Activated B cell treated with CpG ODN at 0.5 μM for 24 hours (primary cell): ENCODE measurements around the gene SCARB1. TPM values are rescaled to one million over a fixed set of nuclear protein-coding genes. Genes with fewer than 3 reads are reported as not detected.

Experiments used
- ATAC-seq: fragments of 200-7000 bp; cut with Tn5 transposase; one replicate; pipeline ENCODE4 v1.10.0; 2021; ENCODE audit warnings: low read depth, mild to moderate bottlenecking, moderate library complexity
- CTCF ChIA-PET: fragments of 350-600 bp; sonication (Branson Sonifier 250); formaldehyde crosslinking; loops from one replicate; lab custom pipeline; 2021; ENCODE audit warnings: antibody characterized with exemption; lab: Charles Lee
- POLR2A ChIA-PET: fragments of 350-600 bp; sonication (Branson Sonifier 250); formaldehyde crosslinking; loops from one replicate; lab custom pipeline; 2021; ENCODE audit warnings: antibody characterized with exemption; lab: Charles Lee
- DNase-seq: peaks from one replicate; pipeline ENCODE4 v3.0.0; 2022
- H3K27ac Mint-ChIP-seq: one replicate; pipeline ENCODE4 v1.8.0; 2020; ENCODE audit warnings: mixed read lengths
- H3K27me3 Mint-ChIP-seq: one replicate; pipeline ENCODE4 v1.8.0; 2021; ENCODE audit warnings: mixed read lengths
- H3K36me3 Mint-ChIP-seq: one replicate; pipeline ENCODE4 v1.8.0; 2021; ENCODE audit warnings: low read depth, mixed read lengths
- H3K4me1 Mint-ChIP-seq: one replicate; pipeline ENCODE4 v1.8.0; 2021; ENCODE audit warnings: mixed read lengths
- H3K4me3 Mint-ChIP-seq: one replicate; pipeline ENCODE4 v1.8.0; 2020; ENCODE audit warnings: mild to moderate bottlenecking, mixed read lengths
- H3K9me3 Mint-ChIP-seq: one replicate; pipeline ENCODE4 v1.8.0; 2020; ENCODE audit warnings: mixed read lengths
- CTCF ChIP-seq: fragments of 200-600 bp; IDR thresholded peaks from one replicate; pipeline ENCODE4 v1.8.0; 2022; ENCODE audit warnings: antibody characterized with exemption, mild to moderate bottlenecking
- intact Hi-C: fragments of 100-400 bp; cut with micrococcal nuclease; formaldehyde crosslinking; loops from one replicate; pipeline ENCODE4 v1.15.1; 2024
- total RNA-seq: library from RNA; stranded (reverse); gene quantifications from 2 replicates; pipeline ENCODE4 v1.2.3, GENCODE V29; 2022

The SCARB1 gene
- total RNA-seq, 1 donor from 2014 or later, result 39.3 TPM

DNA sequence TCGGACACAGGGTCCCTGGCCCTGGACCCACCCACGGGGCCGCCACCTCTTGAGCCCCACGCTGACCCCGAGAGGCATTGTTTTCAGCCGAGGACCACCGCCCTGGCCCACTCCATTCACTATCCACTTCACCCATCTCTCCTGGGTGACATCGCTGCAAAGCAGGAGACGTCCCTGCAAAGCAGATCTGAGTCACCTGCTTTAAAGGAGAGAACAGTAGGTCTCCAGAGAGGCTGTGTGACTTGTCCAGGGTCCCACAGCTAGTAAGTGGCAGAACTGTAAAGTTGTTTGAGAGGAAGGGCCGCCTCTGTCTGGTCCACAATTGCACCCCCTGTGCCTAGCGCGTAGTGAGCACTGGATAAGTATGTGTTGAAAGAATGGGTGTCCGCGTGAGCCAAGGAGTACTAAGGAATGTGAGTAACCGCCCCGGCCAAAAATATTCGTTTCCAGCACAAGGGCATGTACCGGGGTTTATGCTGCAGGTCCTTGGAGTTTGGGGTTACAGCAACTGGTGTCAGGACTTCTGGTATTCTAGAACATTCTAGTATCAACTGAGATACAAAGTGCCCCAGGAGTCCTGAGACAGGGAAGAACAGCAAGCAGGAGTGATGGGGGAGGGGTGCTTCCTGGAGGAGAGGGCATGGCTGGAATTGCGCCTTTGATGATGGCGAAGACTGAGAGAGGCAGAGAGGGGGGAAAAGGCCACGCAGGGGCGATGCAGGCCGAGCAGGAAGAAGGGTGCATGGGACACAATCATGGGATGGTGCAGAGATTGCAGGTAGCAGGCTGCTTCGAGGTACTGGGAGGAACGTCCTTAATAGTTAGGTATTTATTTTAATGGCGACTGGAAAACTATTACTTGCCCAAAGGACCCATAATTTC, 91.1 kb downstream of the SCARB1 start:
- ATAC-seq (no peak), DNase-seq (no peak)
- CTCF ChIA-PET, result interaction anchor here (0.9 to 3.3 kb wide), 9 partner anchors 17 to 740 kb away, joined by 3 to 28 read pairs (median 3); no protein-coding TSS in a partner anchor
- Mint-ChIP-seq H3K4me3 (no peak overlapping the region), H3K27ac (peak overlapping the region; percentile 27), H3K4me1 (peaks cover 38% of the 10 kb centered on the region), H3K36me3 (no peaks in the 10 kb centered on the region), H3K27me3 (peaks cover 7% of the 10 kb centered on the region), H3K9me3 (no peaks in the 10 kb centered on the region)
- POLR2A ChIA-PET, result interaction anchor here (0.7 to 2.3 kb wide), 2 partner anchors 142 to 316 kb away, joined by 3 to 17 read pairs; partner anchors contain the start of gene UBC
- intact Hi-C loops, result loop anchor here (1.0 to 10.0 kb wide), 4 partner anchors 305 to 1140 kb away; partner anchors contain the start of genes EIF2B1 and GTF2H3
- no peak for TF ChIP-seq CTCF

GRCh38 chr12:124771462-124772288, 92.0 kb downstream of the SCARB1 start:
- TF ChIP-seq CTCF, result peak; percentile 78
- H3K36me3 Mint-ChIP-seq, result no peaks in the 10 kb centered on the region
- CTCF ChIA-PET, result interaction anchor here (0.5 to 3.3 kb wide), 12 partner anchors 11 to 765 kb away, joined by 3 to 28 read pairs (median 3); no protein-coding TSS in a partner anchor

DNA sequence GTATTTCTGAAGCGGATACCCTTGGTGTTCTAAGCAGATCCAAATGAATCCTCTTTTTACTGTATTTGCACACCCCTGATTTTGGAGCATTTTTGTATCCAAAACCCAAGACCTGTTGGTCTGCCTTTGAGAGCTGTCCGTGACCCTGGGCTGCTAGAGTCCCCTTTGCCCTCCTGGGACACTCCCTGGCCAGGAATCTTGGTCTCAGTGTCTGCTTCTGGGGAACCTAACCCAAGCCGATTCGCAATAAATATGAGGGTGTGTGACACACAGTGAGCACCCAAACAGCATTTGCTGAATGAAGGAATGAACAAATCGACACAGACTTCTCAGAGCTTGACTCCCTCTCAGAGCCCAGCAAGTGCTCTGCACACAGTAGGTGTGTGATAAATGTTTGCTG, 92.9 kb downstream of the SCARB1 start:
- Mint-ChIP-seq H3K4me1 (peaks cover 44% of the 10 kb centered on the region), H3K27ac (no peak overlapping the region), H3K9me3 (no peaks in the 10 kb centered on the region), H3K4me3 (no peak overlapping the region), H3K27me3 (peaks cover 7% of the 10 kb centered on the region), H3K36me3 (no peaks in the 10 kb centered on the region)
- DNase-seq (no peak), ATAC-seq (no peak)
- CTCF ChIA-PET, result interaction anchor here (1.5 to 3.3 kb wide), 4 partner anchors 170 to 764 kb away, joined by 3 to 28 read pairs (median 10); no protein-coding TSS in a partner anchor
- no peak for TF ChIP-seq CTCF
- intact Hi-C loops, result loop anchor here (1.0 to 10.0 kb wide), 4 partner anchors 303 to 1138 kb away; partner anchors contain the start of genes EIF2B1 and GTF2H3
- POLR2A ChIA-PET, result no interaction called here

More at GRCh38 chr12:124771462-124772288, 92.0 kb downstream of the SCARB1 start:
- Mint-ChIP-seq H3K27ac (peak overlapping the region; percentile 36), H3K9me3 (no peaks in the 10 kb centered on the region), H3K4me1 (peaks cover 46% of the 10 kb centered on the region), H3K4me3 (peak overlapping the region; percentile 56), H3K27me3 (peaks cover 7% of the 10 kb centered on the region)
- intact Hi-C loops, result loop anchor here (1.0 to 10.0 kb wide), 5 partner anchors 304 to 1139 kb away; partner anchors contain the start of genes EIF2B1 and GTF2H3
- no peak for ATAC-seq
- POLR2A ChIA-PET, result interaction anchor here (0.7 kb wide), 2 partner anchors 11 to 148 kb away, joined by 3 read pairs; no protein-coding TSS in a partner anchor
- peak; percentile 86 for DNase-seq

DNA sequence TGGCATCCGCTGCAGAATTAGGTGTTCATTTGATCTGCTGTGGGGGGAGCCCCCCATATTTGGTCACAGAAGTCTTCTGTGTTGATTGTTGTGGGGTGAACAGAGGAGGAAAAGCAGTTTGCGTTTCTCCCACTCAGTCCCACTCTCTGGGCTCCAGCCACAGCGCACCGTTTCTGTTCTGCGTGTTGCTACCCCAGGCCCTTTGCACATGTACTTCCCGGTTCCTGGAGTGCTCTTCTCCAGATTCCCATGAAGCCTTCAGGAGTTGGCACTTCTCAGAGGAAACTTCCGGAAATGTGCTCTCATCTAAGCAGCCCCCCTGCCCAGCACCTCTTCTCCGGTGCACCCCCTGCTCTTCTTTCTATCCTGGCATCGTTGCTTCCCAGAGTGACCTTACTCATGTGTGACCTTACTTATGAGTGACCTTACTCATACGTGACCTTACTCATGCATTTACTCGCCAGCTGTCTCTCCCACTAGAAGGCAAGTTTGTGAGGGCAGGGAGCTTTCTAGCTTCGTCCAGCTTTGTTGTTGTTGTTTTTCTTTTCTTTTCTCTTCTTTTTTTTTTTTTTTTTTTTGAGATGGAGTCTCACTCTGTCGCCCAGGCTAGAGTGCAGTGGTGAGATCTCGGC, 93.7 kb downstream of the SCARB1 start:
- intact Hi-C loops, result loop anchor here (5.0 to 10.0 kb wide), 4 partner anchors 303 to 1138 kb away; partner anchors contain the start of genes EIF2B1 and GTF2H3
- Mint-ChIP-seq H3K4me3 (no peak overlapping the region), H3K27me3 (peaks cover 7% of the 10 kb centered on the region), H3K4me1 (peaks cover 37% of the 10 kb centered on the region), H3K36me3 (peaks cover 3% of the 10 kb centered on the region), H3K9me3 (peaks cover 5% of the 10 kb centered on the region), H3K27ac (no peak overlapping the region)
- CTCF ChIA-PET, result interaction anchor here (2.8 to 3.3 kb wide), 2 partner anchors 733 to 738 kb away, joined by 17 to 28 read pairs; no protein-coding TSS in a partner anchor
- no peak for DNase-seq
- no peak for ATAC-seq
- TF ChIP-seq CTCF, result no peak
- POLR2A ChIA-PET, result no interaction called here
